HepG2 (cell line): ENCODE results near the gene GRAMD4. TPM values are rescaled to one million over a fixed set of nuclear protein-coding genes. Genes with fewer than 3 reads are reported as not detected.

Source experiments
- ATAC-seq: fragments of 200-7000 bp; cut with Tn5 transposase; 3 replicates; pipeline ENCODE4 v1.9.1; 2020; ENCODE audit warnings: mild to moderate bottlenecking, moderate library complexity
- BruUV-seq: library from RNA; stranded (reverse); fragments of 400-500 nt; replicated peaks from 2 replicates; lab custom pipeline; 2021; lab: Mats Ljungman, UMichigan
- CTCF ChIA-PET: fragments of 300-600 bp; formaldehyde crosslinking; extraction: SDS; loops from one replicate; lab custom pipeline; 2021; ENCODE audit warnings: low total read pairs, inconsistent platforms, low intra/inter-chr PET ratio; lab: Yijun Ruan, JAX
- POLR2A ChIA-PET: fragments of 350-600 bp; sonication (Branson Sonifier 250); formaldehyde crosslinking; loops from one replicate; lab custom pipeline; 2020; ENCODE audit warnings: antibody characterized with exemption, inconsistent platforms; lab: Yijun Ruan, JAX
- DNase-seq: peaks from one replicate; pipeline ENCODE4 v3.0.0-alpha.2; 2015; ENCODE audit warnings: low spot score
- FAIRE-seq: peaks from 3 replicates; lab custom pipeline; 2011; peaks lifted over from hg19 to GRCh38; lab: Jason Lieb, UNC
- H2AFZ ChIP-seq: one replicate; pipeline ENCODE4 v1.6.1; 2011; ENCODE audit warnings: low read length, inconsistent platforms
- H3K27ac ChIP-seq: fragments of 300-600 bp; 3 replicates; pipeline ENCODE4 v1.8.0; 2011; ENCODE audit warnings: mixed run types, mild to moderate bottlenecking, mixed read lengths, low read length, inconsistent platforms; ENCODE audit not compliant: insufficient read depth; ENCODE audit errors: extremely low read length
- H3K27me3 ChIP-seq, 2 experiments: fragments of 200-600 bp in 1 of 2; 2 replicates in 1 of 2; 3 replicates in 1 of 2; pipeline versions ENCODE4 v1.6.0 to v1.8.0; 2011; ENCODE audit warnings: low read length in 2 of 2, mild to moderate bottlenecking in 2 of 2, moderate library complexity in 2 of 2, inconsistent platforms in 1 of 2; ENCODE audit not compliant: insufficient read depth in 2 of 2, control insufficient read depth in 1 of 2
- H3K36me3 ChIP-seq, 2 experiments: fragments of 200-600 bp in 1 of 2; replicated peaks in 1 of 2; 2 replicates in 1 of 2; 3 replicates in 1 of 2; pipeline versions ENCODE4 v1.5.1 to v1.8.0; 2011; ENCODE audit warnings: low read length in 2 of 2, inconsistent platforms in 1 of 2; ENCODE audit not compliant: insufficient read depth in 2 of 2, control insufficient read depth in 1 of 2
- H3K4me1 ChIP-seq: 2 replicates; pipeline ENCODE4 v1.5.1; 2012; ENCODE audit warnings: low read length, inconsistent platforms; ENCODE audit not compliant: insufficient read depth
- H3K4me2 ChIP-seq: 2 replicates; pipeline ENCODE4 v1.6.0; 2011; ENCODE audit warnings: low read depth, low read length, inconsistent platforms
- H3K4me3 ChIP-seq, 3 experiments: fragments of 200-600 bp in 1 of 3; sonication (generic), shearing (Covaris generic) in 1 of 3; replicated peaks in 1 of 3; 2 replicates each; pipeline ENCODE4 v1.5.1; 2011 to 2016; ENCODE audit warnings: low read length in 3 of 3, inconsistent platforms in 2 of 3, low read depth in 2 of 3, mild to moderate bottlenecking in 2 of 3, control low read depth in 1 of 3, mixed read lengths in 1 of 3; ENCODE audit not compliant: insufficient read depth in 1 of 3
- H3K79me2 ChIP-seq: one replicate; pipeline ENCODE4 v1.6.1; 2011; ENCODE audit warnings: low read length, inconsistent platforms; ENCODE audit not compliant: insufficient read depth
- H3K9ac ChIP-seq: 2 replicates; pipeline ENCODE4 v1.6.0; 2011; ENCODE audit warnings: mild to moderate bottlenecking, low read depth, low read length, inconsistent platforms; ENCODE audit not compliant: insufficient read depth
- H3K9me3 ChIP-seq: 2 replicates; pipeline ENCODE4 v1.5.1; 2012; ENCODE audit warnings: mild to moderate bottlenecking, low read length
- H4K20me1 ChIP-seq: 2 replicates; pipeline ENCODE4 v1.6.0; 2011; ENCODE audit warnings: inconsistent platforms, mild to moderate bottlenecking, low read length, moderate library complexity; ENCODE audit not compliant: insufficient read depth
- KDM3A ChIP-seq: IDR thresholded peaks from 2 replicates; pipeline ENCODE4 v1.6.1; 2018; ENCODE audit warnings: low read depth, missing compliant biosample characterization
- RFX3 ChIP-seq: IDR thresholded peaks from 2 replicates; pipeline ENCODE4 v1.6.1; 2016; ENCODE audit warnings: missing biosample characterization, missing genetic modification reagents
- SALL2 ChIP-seq: sonication (generic); formaldehyde crosslinking; IDR thresholded peaks from 2 replicates; pipeline ENCODE4 v1.8.1; 2023; ENCODE audit warnings: mild to moderate bottlenecking, missing genetic modification reagents, inconsistent platforms
- ZNF616 ChIP-seq: sonication (generic); formaldehyde crosslinking; IDR thresholded peaks from 2 replicates; pipeline ENCODE4 v1.5.0; 2020; ENCODE audit warnings: low read depth, mild to moderate bottlenecking, missing genetic modification reagents
- WGBS: methylation state at CpG from one replicate; pipeline ENCODE4 v1.1.6; 2017; ENCODE audit warnings: low lambda C conversion rate; 5-methylcytosine and 5-hydroxymethylcytosine counted together
- in situ Hi-C: cut with HindIII; loops from 2 replicates; pipeline ENCODE4 v1.10.0; 2017; ENCODE audit warnings: low pct_unique_long_range_greater_than_20kb; ENCODE audit not compliant: extremely low pct_ligation_motif_present
- intact Hi-C: fragments of 100-400 bp; cut with micrococcal nuclease; formaldehyde crosslinking; loops from one replicate; pipeline ENCODE4 v1.10.0; 2022; ENCODE audit not compliant: unreplicated experiment
- polyA plus RNA-seq, 8 experiments: library from polyadenylated mRNA; depleted of rRNA in 3 of 8; stranded (reverse) in 7 of 8; unstranded in 1 of 8; fragments of >200 nt; fragmentation: Illumina TruSeq in 4 of 8; extraction: Trizol in 4 of 8; gene quantifications; 2 replicates each; pipeline versions ENCODE4 v1.2.1 to v1.2.3, GENCODE V29; 2011 to 2016; ENCODE audit warnings: low read depth in 4 of 8, missing spikeins in 1 of 8, mixed read lengths in 1 of 8; ENCODE audit not compliant: insufficient read depth in 1 of 8
- total RNA-seq, 5 experiments: library from RNA; depleted of rRNA; stranded (reverse); fragments of >200 nt; fragmentation: Illumina TruSeq; extraction: Trizol; gene quantifications; 2 replicates each; pipeline ENCODE4 v1.2.3, GENCODE V29; 2016; ENCODE audit warnings: low read depth in 1 of 5
- TF ChIP-seq, protein P1 (sequence below): sonication (generic); formaldehyde crosslinking; IDR thresholded peaks from 2 replicates; pipeline ENCODE4 v1.8.0; 2022; ENCODE audit warnings: missing genetic modification reagents, mild to moderate bottlenecking, borderline replicate concordance
- TF ChIP-seq, protein P2 (sequence below): sonication (generic); formaldehyde crosslinking; IDR thresholded peaks from 2 replicates; pipeline ENCODE4 v1.5.0; 2020; ENCODE audit warnings: mild to moderate bottlenecking, missing genetic modification reagents
- TF ChIP-seq, protein P3 (sequence below): sonication (generic); formaldehyde crosslinking; IDR thresholded peaks from 2 replicates; pipeline ENCODE4 v1.4.0; 2020; ENCODE audit warnings: missing genetic modification reagents, borderline replicate concordance
- TF ChIP-seq, protein P4 (sequence below): sonication (generic); formaldehyde crosslinking; IDR thresholded peaks from 2 replicates; pipeline ENCODE4 v1.4.0; 2020; ENCODE audit warnings: missing genetic modification reagents, mild to moderate bottlenecking, borderline replicate concordance

GRAMD4 gene
- total and polyA plus RNA-seq, 2 of the 13 experiments (the other 11 are each of a cell fraction or from before 2014, with no cell fraction given) = 15.2 to 15.7 TPM

DNA sequence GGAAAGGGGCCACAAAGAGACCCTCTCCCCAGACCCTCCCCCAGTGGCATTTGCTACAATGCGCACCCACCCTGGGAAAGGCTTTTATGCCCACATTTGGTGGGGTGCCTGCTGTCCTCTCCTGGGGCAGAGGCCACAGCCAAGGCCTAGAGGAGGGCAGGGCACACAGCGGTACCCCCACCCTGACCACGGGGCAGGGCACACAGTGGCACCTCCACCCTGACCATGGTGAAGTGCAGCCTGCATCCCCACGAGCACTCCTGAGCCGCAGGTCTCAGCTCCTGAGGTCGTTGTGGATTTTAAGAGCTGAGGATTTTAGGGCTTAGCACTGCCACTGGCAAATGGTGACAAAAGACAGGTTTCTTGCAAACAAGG, 83.8 kb downstream of the GRAMD4 start:
- Histone ChIP-seq H3K27ac (no peak overlapping the region), H2AFZ (no peak overlapping the region), H3K4me1 (no peaks in the 10 kb centered on the region; the same call in 1 of the 2 replicates), H3K4me3 (no peak overlapping the region), H4K20me1 (peaks cover 6% of the 10 kb centered on the region; the same call in 1 of the 2 replicates), H3K27me3 (no peaks in the 10 kb centered on the region), H3K9me3 (no peaks in the 10 kb centered on the region), H3K4me2 (no peak overlapping the region), H3K36me3 (peaks cover 17 to 67% of the 10 kb centered on the region in 2 experiments; a peak in 4 of 5 replicates), H3K79me2 (no peaks in the 10 kb centered on the region), H3K9ac (no peak overlapping the region)
- ChIA-PET POLR2A (no interaction called here), CTCF (no interaction called here)
- FAIRE-seq (no peak), ATAC-seq (no peak), DNase-seq (no peak)
- in situ Hi-C loops = no loop called here
- TF ChIP-seq RFX3 (CRISPR knock-in tag) = no peak
- TF ChIP-seq, protein P1, sequence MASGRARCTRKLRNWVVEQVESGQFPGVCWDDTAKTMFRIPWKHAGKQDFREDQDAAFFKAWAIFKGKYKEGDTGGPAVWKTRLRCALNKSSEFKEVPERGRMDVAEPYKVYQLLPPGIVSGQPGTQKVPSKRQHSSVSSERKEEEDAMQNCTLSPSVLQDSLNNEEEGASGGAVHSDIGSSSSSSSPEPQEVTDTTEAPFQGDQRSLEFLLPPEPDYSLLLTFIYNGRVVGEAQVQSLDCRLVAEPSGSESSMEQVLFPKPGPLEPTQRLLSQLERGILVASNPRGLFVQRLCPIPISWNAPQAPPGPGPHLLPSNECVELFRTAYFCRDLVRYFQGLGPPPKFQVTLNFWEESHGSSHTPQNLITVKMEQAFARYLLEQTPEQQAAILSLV (CRISPR knock-in tag) = no peak
- TF ChIP-seq, protein P2, sequence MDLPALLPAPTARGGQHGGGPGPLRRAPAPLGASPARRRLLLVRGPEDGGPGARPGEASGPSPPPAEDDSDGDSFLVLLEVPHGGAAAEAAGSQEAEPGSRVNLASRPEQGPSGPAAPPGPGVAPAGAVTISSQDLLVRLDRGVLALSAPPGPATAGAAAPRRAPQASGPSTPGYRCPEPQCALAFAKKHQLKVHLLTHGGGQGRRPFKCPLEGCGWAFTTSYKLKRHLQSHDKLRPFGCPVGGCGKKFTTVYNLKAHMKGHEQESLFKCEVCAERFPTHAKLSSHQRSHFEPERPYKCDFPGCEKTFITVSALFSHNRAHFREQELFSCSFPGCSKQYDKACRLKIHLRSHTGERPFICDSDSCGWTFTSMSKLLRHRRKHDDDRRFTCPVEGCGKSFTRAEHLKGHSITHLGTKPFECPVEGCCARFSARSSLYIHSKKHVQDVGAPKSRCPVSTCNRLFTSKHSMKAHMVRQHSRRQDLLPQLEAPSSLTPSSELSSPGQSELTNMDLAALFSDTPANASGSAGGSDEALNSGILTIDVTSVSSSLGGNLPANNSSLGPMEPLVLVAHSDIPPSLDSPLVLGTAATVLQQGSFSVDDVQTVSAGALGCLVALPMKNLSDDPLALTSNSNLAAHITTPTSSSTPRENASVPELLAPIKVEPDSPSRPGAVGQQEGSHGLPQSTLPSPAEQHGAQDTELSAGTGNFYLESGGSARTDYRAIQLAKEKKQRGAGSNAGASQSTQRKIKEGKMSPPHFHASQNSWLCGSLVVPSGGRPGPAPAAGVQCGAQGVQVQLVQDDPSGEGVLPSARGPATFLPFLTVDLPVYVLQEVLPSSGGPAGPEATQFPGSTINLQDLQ = no peak
- no peak for TF ChIP-seq SALL2 (CRISPR knock-in tag)
- intact Hi-C loops = no loop called here
- WGBS = 99% methylated on average over 4 of the region's 6 CpGs
- no TSS peak for BruUV-seq

DNA sequence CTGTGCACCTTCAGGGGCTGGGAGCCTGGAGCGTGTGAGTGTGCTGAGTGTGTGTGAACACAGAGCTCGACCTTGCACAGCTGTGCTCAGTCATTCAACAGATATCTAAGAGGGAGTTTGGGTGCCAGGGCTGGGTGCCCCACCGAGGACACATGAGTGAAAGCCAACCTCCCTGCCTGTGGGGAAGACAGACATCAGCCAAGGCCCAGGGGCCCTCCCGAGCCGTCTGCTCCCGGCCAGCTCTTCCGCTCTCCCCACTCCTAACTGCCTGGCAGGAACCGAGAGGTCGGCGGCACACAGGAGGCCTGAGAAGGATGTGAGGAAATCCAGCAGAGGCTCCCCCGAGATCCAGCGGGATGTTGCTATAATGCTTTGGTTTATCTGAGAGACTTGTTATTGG, 85.9 kb downstream of the GRAMD4 start:
- Histone ChIP-seq H3K4me1 (no peaks in the 10 kb centered on the region; the same call in 1 of the 2 replicates), H3K36me3 (peaks cover 27 to 73% of the 10 kb centered on the region in 2 experiments), H3K9me3 (no peaks in the 10 kb centered on the region), H3K9ac (no peak overlapping the region), H3K27ac (no peak overlapping the region), H3K4me3 (no peak overlapping the region), H3K79me2 (no peaks in the 10 kb centered on the region), H4K20me1 (peaks cover 6% of the 10 kb centered on the region; the same call in 1 of the 2 replicates), H2AFZ (no peak overlapping the region), H3K4me2 (no peak overlapping the region), H3K27me3 (no peaks in the 10 kb centered on the region)
- in situ Hi-C loops = no loop called here
- ChIA-PET POLR2A (no interaction called here), CTCF (no interaction called here)
- ATAC-seq = no peak
- intact Hi-C loops = no loop called here
- 93% methylated on average over 9 of the region's 12 CpGs for WGBS
- no peak for FAIRE-seq
- BruUV-seq = no TSS peak
- no peak for DNase-seq
- TF ChIP-seq, protein P3, sequence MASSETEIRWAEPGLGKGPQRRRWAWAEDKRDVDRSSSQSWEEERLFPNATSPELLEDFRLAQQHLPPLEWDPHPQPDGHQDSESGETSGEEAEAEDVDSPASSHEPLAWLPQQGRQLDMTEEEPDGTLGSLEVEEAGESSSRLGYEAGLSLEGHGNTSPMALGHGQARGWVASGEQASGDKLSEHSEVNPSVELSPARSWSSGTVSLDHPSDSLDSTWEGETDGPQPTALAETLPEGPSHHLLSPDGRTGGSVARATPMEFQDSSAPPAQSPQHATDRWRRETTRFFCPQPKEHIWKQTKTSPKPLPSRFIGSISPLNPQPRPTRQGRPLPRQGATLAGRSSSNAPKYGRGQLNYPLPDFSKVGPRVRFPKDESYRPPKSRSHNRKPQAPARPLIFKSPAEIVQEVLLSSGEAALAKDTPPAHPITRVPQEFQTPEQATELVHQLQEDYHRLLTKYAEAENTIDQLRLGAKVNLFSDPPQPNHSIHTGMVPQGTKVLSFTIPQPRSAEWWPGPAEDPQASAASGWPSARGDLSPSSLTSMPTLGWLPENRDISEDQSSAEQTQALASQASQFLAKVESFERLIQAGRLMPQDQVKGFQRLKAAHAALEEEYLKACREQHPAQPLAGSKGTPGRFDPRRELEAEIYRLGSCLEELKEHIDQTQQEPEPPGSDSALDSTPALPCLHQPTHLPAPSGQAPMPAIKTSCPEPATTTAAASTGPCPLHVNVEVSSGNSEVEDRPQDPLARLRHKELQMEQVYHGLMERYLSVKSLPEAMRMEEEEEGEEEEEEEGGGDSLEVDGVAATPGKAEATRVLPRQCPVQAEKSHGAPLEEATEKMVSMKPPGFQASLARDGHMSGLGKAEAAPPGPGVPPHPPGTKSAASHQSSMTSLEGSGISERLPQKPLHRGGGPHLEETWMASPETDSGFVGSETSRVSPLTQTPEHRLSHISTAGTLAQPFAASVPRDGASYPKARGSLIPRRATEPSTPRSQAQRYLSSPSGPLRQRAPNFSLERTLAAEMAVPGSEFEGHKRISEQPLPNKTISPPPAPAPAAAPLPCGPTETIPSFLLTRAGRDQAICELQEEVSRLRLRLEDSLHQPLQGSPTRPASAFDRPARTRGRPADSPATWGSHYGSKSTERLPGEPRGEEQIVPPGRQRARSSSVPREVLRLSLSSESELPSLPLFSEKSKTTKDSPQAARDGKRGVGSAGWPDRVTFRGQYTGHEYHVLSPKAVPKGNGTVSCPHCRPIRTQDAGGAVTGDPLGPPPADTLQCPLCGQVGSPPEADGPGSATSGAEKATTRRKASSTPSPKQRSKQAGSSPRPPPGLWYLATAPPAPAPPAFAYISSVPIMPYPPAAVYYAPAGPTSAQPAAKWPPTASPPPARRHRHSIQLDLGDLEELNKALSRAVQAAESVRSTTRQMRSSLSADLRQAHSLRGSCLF (CRISPR knock-in tag) = no peak
- no peak for TF ChIP-seq KDM3A
- no peak for TF ChIP-seq ZNF616
- TF ChIP-seq, protein P4, sequence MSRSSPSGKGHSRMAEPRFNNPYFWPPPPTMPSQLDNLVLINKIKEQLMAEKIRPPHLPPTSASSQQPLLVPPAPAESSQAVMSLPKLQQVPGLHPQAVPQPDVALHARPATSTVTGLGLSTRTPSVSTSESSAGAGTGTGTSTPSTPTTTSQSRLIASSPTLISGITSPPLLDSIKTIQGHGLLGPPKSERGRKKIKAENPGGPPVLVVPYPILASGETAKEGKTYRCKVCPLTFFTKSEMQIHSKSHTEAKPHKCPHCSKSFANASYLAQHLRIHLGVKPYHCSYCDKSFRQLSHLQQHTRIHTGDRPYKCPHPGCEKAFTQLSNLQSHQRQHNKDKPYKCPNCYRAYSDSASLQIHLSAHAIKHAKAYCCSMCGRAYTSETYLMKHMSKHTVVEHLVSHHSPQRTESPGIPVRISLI (CRISPR knock-in tag) = no peak
